Endothelial cell of umbilical vein (primary cell): ENCODE results near the gene PRKG1. TPM values are rescaled to one million over a fixed set of nuclear protein-coding genes. Genes with fewer than 3 reads are reported as not detected.

Source experiments
- BruUV-seq: library from RNA; stranded (reverse); fragments of 400-500 nt; replicated peaks from 2 replicates; lab custom pipeline; 2021; lab: Mats Ljungman, UMichigan
- CTCF ChIA-PET: fragments of 300-600, 350-600 bp; sonication (Branson Sonifier 250); formaldehyde crosslinking; loops from one replicate; lab custom pipeline; 2021; ENCODE audit warnings: antibody characterized with exemption, inconsistent platforms; lab: Charles Lee
- POLR2A ChIA-PET: fragments of 300-600, 350-600 bp; sonication (Branson Sonifier 250); formaldehyde crosslinking; loops from one replicate; lab custom pipeline; 2021; ENCODE audit warnings: antibody characterized with exemption, inconsistent platforms; lab: Charles Lee
- DNase-seq: peaks from one replicate; pipeline ENCODE4 v3.0.0-alpha.2; 2011; ENCODE audit warnings: low read depth, low spot score
- FAIRE-seq: peaks from 2 replicates; lab custom pipeline; 2011; peaks lifted over from hg19 to GRCh38; lab: Jason Lieb, UNC
- H2AFZ ChIP-seq: 2 replicates; pipeline ENCODE4 v1.6.0; 2012; ENCODE audit warnings: low read depth, low read length, control low read depth, inconsistent platforms
- H3K27ac ChIP-seq: 2 replicates; pipeline ENCODE4 v1.5.1; 2011; ENCODE audit warnings: low read depth, mild to moderate bottlenecking, control low read depth, low read length, moderate library complexity; ENCODE audit not compliant: insufficient read depth
- H3K27me3 ChIP-seq, 2 experiments: 2 replicates each; pipeline versions ENCODE4 v1.6.0 to v1.6.1; 2011; ENCODE audit warnings: low read length in 2 of 2, mixed read lengths in 1 of 2; ENCODE audit not compliant: control insufficient read depth in 2 of 2, insufficient read depth in 2 of 2
- H3K36me3 ChIP-seq, 2 experiments: 2 replicates in 1 of 2; 3 replicates in 1 of 2; pipeline ENCODE4 v1.5.1; 2011; ENCODE audit warnings: low read length in 2 of 2, mild to moderate bottlenecking in 1 of 2, moderate library complexity in 1 of 2; ENCODE audit not compliant: control insufficient read depth in 2 of 2, insufficient read depth in 2 of 2; ENCODE audit errors: extremely low read depth in 1 of 2
- H3K4me1 ChIP-seq: 3 replicates; pipeline ENCODE4 v1.5.1; 2011; ENCODE audit warnings: mild to moderate bottlenecking, low read length; ENCODE audit not compliant: control insufficient read depth, insufficient read depth; ENCODE audit errors: extremely low read depth
- H3K4me2 ChIP-seq: 2 replicates; pipeline ENCODE4 v1.6.1; 2011; ENCODE audit warnings: low read length, control low read depth, mixed read lengths; ENCODE audit not compliant: insufficient read depth
- H3K4me3 ChIP-seq, 3 experiments: fragments of 200-600 bp in 1 of 3; sonication (generic), shearing (Covaris generic) in 1 of 3; replicated peaks in 1 of 3; 2 replicates each; pipeline ENCODE4 v1.5.1; 2011 to 2016; ENCODE audit warnings: control low read depth in 3 of 3, low read length in 3 of 3, mild to moderate bottlenecking in 2 of 3, inconsistent platforms in 1 of 3, low read depth in 1 of 3, moderate library complexity in 1 of 3; ENCODE audit not compliant: insufficient read depth in 1 of 3
- H3K79me2 ChIP-seq: 2 replicates; pipeline ENCODE4 v1.6.0; 2012; ENCODE audit warnings: low read length, inconsistent platforms; ENCODE audit not compliant: control insufficient read depth, insufficient read depth
- H3K9ac ChIP-seq: replicated peaks from 2 replicates; pipeline ENCODE3; 2011; ENCODE audit warnings: low read length, control low read depth; ENCODE audit not compliant: insufficient read depth; ENCODE audit errors: extremely low read depth
- H3K9me1 ChIP-seq: replicated peaks from 3 replicates; pipeline ENCODE4 v1.6.0; 2011; ENCODE audit warnings: mild to moderate bottlenecking, low read length; ENCODE audit not compliant: control insufficient read depth, insufficient read depth; ENCODE audit errors: extremely low read depth
- H3K9me3 ChIP-seq: replicated peaks from 2 replicates; pipeline ENCODE4 v1.5.1; 2012; ENCODE audit warnings: low read length, inconsistent platforms; ENCODE audit not compliant: control insufficient read depth, insufficient read depth
- H4K20me1 ChIP-seq: replicated peaks from 2 replicates; pipeline ENCODE3; 2011; ENCODE audit warnings: mild to moderate bottlenecking, low read length; ENCODE audit not compliant: control insufficient read depth, insufficient read depth; ENCODE audit errors: extremely low read depth
- CTCF ChIP-seq, 2 donors: IDR thresholded peaks; 1 replicate in 1 of 2; 2 replicates in 1 of 2; pipeline ENCODE4 v1.5.1; 2011; ENCODE audit warnings: low read length in 2 of 2, mild to moderate bottlenecking in 2 of 2, moderate library complexity in 2 of 2, control low read depth in 1 of 2, inconsistent platforms in 1 of 2, low read depth in 1 of 2; ENCODE audit not compliant: insufficient read depth in 1 of 2; ENCODE audit errors: extremely low read depth in 1 of 2
- EZH2 ChIP-seq: IDR thresholded peaks from 2 replicates; pipeline ENCODE4 v1.6.1; 2012; ENCODE audit warnings: borderline replicate concordance, low read depth, mild to moderate bottlenecking, moderate library complexity, low read length, inconsistent platforms; ENCODE audit not compliant: severe bottlenecking
- FOS ChIP-seq: IDR thresholded peaks from 2 replicates; pipeline ENCODE4 v1.6.1; 2011; ENCODE audit warnings: mild to moderate bottlenecking, low read length, moderate library complexity, borderline replicate concordance; ENCODE audit not compliant: insufficient read depth
- GATA2 ChIP-seq: IDR thresholded peaks from 2 replicates; pipeline ENCODE4 v1.7.0; 2011; ENCODE audit warnings: low read depth, mild to moderate bottlenecking, moderate library complexity, mixed read lengths, low read length; ENCODE audit not compliant: insufficient read length, insufficient read depth
- JUN ChIP-seq: IDR thresholded peaks from 2 replicates; pipeline ENCODE4 v1.6.1; 2011; ENCODE audit warnings: borderline replicate concordance, low read depth; ENCODE audit not compliant: insufficient read length, insufficient read depth
- MYC ChIP-seq: IDR thresholded peaks from one replicate; pipeline ENCODE4 v1.6.1; 2011; ENCODE audit warnings: mild to moderate bottlenecking, low read depth, low read length
- POLR2A ChIP-seq: IDR thresholded peaks from 2 replicates; pipeline ENCODE4 v1.6.1; 2012; ENCODE audit warnings: low read depth, mild to moderate bottlenecking, control low read depth, low read length
- POLR2AphosphoS5 ChIP-seq: IDR thresholded peaks from 2 replicates; pipeline ENCODE4 v1.6.1; 2012; ENCODE audit warnings: low read depth, mild to moderate bottlenecking, control low read depth, low read length, moderate library complexity; ENCODE audit not compliant: insufficient read depth
- dilution Hi-C: fragments of 300-500 bp; cut with MboI; formaldehyde crosslinking; loops from one replicate; pipeline ENCODE4 v1.15.0; 2019; ENCODE audit warnings: low sequenced_read_pairs; ENCODE audit not compliant: extremely low pct_ligation_motif_present
- intact Hi-C: fragments of 100-400 bp; cut with micrococcal nuclease; formaldehyde crosslinking; loops from one replicate; pipeline ENCODE4 v1.10.0; 2022
- polyA plus RNA-seq, 4 experiments: library from polyadenylated mRNA; depleted of rRNA in 3 of 4; stranded (reverse) in 3 of 4; unstranded in 1 of 4; fragments of >200 nt; gene quantifications; 2 replicates each; pipeline versions ENCODE4 v1.2.1 to v1.2.3, GENCODE V29; 2011 to 2012; ENCODE audit warnings: missing spikeins in 1 of 4
- total RNA-seq: library from RNA; stranded (reverse); gene quantifications from 2 replicates; pipeline ENCODE4 v1.2.3, GENCODE V29; 2021
- TF ChIP-seq, protein P1 (sequence below): IDR thresholded peaks from 2 replicates; pipeline ENCODE4 v1.6.1; 2011; ENCODE audit not compliant: insufficient read depth, insufficient read length

Gene PRKG1
- total and polyA plus RNA-seq, 2 donors (not counting 3 experiments of a cell fraction or from before 2014, with no cell fraction given): 0.01 to 0.18 TPM

DNA sequence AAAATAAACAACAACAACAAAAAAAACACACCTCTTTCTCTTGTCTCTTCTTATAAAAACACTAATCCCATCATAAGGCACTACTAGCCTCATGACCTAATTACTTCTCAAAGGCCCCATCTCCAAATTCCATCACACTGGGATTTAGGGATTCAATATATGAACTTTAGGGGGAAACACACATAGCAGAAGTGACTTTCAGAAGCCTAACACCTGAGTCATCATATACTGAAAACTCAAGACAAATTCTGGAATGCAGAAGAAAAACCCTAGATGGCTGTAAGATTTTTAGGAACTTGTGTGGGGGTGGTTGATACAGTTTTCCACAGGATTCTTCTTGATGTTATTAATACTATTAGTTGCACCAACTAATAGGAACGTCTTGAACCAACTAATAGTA is 658.8 kb downstream of the PRKG1 start:
- Histone ChIP-seq H3K9me3 (no peaks in the 10 kb centered on the region), H3K4me3 (no peak overlapping the region), H3K4me2 (no peak overlapping the region), H3K79me2 (no peaks in the 10 kb centered on the region), H4K20me1 (no peaks in the 10 kb centered on the region), H3K4me1 (no peaks in the 10 kb centered on the region), H3K36me3 (no peaks in the 10 kb centered on the region), H3K27ac (no peak overlapping the region), H3K9ac (no peak overlapping the region), H3K27me3 (no peaks in the 10 kb centered on the region), H3K9me1 (no peaks in the 10 kb centered on the region), H2AFZ (no peak overlapping the region)
- BruUV-seq: no TSS peak
- DNase-seq (no peak), FAIRE-seq (no peak)
- POLR2A ChIA-PET: no interaction called here
- dilution Hi-C loops: no loop called here
- TF ChIP-seq FOS (no peak), JUN (no peak), MYC (no peak), POLR2AphosphoS5 (no peak), EZH2 (no peak), GATA2 (no peak), CTCF (IDR thresholded peaks at IDR 0.05; ENCODE audit: extremely low read depth in 1 of 2, insufficient read depth in 1 of 2, low read depth in 1 of 2, low read length in 2 of 2) (no peak), POLR2A (no peak)
- TF ChIP-seq, protein P1, sequence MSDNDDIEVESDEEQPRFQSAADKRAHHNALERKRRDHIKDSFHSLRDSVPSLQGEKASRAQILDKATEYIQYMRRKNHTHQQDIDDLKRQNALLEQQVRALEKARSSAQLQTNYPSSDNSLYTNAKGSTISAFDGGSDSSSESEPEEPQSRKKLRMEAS: no peak
- intact Hi-C loops: no loop called here
- CTCF ChIA-PET: no interaction called here
